ENCODE data around the gene WNK4. TPM values are rescaled to one million over a fixed set of nuclear protein-coding genes. Genes with fewer than 3 reads are reported as not detected.
"Not testable (repeated sequence)": the region's sequence is repeated elsewhere in the genome, so short reads cannot be mapped to it uniquely, and the experiment has no call there.

WNK4 gene
- polyA plus RNA-seq (2011; rRNA removed), result 2.1 and 2.9 TPM in 2 replicates
- polyA minus RNA-seq (2011; rRNA and poly(A)+ RNA removed), result 1.4 and 2.6 TPM in 2 replicates

DNA sequence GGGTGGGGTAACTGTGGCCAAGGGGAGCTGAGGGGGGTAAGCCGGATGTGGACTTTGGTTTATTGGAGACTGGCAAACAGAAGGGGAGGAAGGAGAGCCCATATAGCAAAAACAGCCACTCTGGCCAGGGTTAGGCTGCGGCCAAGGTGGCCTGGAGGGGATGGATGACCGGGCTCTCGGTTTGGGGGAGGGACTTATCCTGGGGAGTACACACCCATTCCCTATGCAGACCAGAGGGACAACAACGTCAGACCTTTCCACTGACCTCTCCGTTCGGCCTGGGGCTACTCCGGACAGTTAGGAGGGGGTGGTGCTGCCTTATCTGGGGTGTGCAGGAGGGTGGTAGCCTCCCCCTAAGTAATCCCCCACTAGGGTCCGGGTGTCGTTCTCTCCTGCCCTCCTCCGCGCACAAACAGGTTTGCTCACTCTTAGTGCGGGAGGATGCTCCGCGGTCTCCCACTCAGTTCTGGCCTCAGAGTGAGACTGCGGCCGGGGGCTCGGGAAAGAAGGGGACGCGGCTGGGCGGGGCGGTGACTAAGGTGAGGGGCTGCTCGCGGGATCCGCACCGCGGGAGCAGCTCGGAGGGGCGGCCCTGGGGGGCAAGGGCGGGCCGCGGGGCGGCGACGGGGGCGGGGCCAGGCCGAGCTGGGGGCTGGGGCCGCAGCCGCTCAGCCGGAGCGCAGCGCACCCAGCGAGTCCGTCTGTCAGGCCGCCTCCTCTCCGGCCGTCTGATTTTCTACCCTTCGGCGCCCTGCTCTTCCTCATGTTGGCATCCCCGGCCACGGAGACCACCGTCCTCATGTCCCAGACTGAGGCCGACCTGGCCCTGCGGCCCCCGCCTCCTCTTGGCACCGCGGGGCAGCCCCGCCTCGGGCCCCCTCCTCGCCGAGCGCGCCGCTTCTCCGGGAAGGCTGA lies at the start of gene WNK4:
Gene WNK4, plus strand, starts transcription at position 675 of the 915 bp plus-strand sequence. Its CDS starts 89 bp downstream, at position 764.
- Histone ChIP-seq H3K27me3 (ENCODE audit: control insufficient read depth, insufficient read depth, low read length) (no peaks in the 10 kb centered on the region), H3K4me3 (ENCODE audit: low read depth, low read length) (peak within 1 kb of the TSS; percentile 71), H3K36me3 (ENCODE audit: control insufficient read depth, insufficient read depth, low read length) (peaks cover 11% of the 10 kb centered on the region)
- no peak for TF ChIP-seq CTCF (IDR thresholded peaks at IDR 0.05; ENCODE audit: insufficient read depth, low read depth, low read length)
- POLR2A ChIA-PET, result interaction anchor here (0.7 kb wide), 1 partner anchor 202 kb away, joined by 5 read pairs; no protein-coding TSS in a partner anchor
- CTCF ChIA-PET, result interaction anchor here (0.6 to 2.1 kb wide), 5 partner anchors 17 to 554 kb away, joined by 3 to 8 read pairs (median 3); no protein-coding TSS in a partner anchor
- DNase-seq (ENCODE audit: low read depth), result no peak

DNA sequence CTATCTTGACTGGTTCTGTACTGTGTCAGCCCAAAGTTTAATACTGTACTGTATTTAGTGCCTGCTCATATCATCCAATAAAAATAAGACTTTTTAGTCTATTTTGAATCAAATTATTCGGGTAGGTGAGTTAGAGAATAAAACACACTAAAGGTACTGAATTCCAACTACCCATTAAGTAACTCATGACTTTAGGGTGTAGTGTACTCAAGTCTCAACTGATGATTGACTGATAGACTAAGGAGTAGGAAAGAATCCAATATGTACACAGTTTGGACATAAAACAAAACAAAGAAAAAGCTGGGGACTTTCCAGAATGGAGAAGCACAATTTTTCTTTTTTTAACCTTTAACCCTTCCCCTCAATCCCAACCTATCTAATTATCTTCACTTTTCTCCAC lies 39.7 kb upstream of the WNK4 start:
- Histone ChIP-seq H3K4me3 (ENCODE audit: low read depth, low read length) (no peak overlapping the region), H3K27me3 (ENCODE audit: control insufficient read depth, insufficient read depth, low read length) (no peaks in the 10 kb centered on the region), H3K36me3 (ENCODE audit: control insufficient read depth, insufficient read depth, low read length) (no peaks in the 10 kb centered on the region)
- ChIA-PET POLR2A (no interaction called here), CTCF (no interaction called here)
- TF ChIP-seq CTCF (IDR thresholded peaks at IDR 0.05; ENCODE audit: insufficient read depth, low read depth, low read length), result no peak
- no peak for DNase-seq (ENCODE audit: low read depth)

- DNase-seq (ENCODE audit: low read depth); H3K27me3 ChIP-seq (ENCODE audit: control insufficient read depth, insufficient read depth, low read length); POLR2A ChIA-PET; H3K36me3 ChIP-seq (ENCODE audit: control insufficient read depth, insufficient read depth, low read length); H3K4me3 ChIP-seq (ENCODE audit: low read depth, low read length): not testable (repeated sequence)
- CTCF ChIA-PET, result interaction anchor here (0.9 to 1.4 kb wide), 4 partner anchors 18 to 81 kb away, joined by 3 to 4 read pairs (median 3); partner anchors contain the start of genes BECN1 and RAMP2
These were observed 37.5 kb upstream of the WNK4 start for GRCh38 chr17:42742916-42743315.

GRCh38 chr17:42743595-42744282 lies 36.7 kb upstream of the WNK4 start:
- POLR2A ChIA-PET, result no interaction called here
- CTCF ChIA-PET, result interaction anchor here (0.9 to 1.8 kb wide), 5 partner anchors 17 to 80 kb away, joined by 3 to 7 read pairs (median 3); partner anchors contain the start of genes BECN1 and RAMP2
- no peak for DNase-seq (ENCODE audit: low read depth)
- Histone ChIP-seq H3K4me3 (ENCODE audit: low read depth, low read length) (peak overlapping the region; percentile 69), H3K36me3 (ENCODE audit: control insufficient read depth, insufficient read depth, low read length) (no peaks in the 10 kb centered on the region), H3K27me3 (ENCODE audit: control insufficient read depth, insufficient read depth, low read length) (no peaks in the 10 kb centered on the region)
- no peak for TF ChIP-seq CTCF (IDR thresholded peaks at IDR 0.05; ENCODE audit: insufficient read depth, low read depth, low read length)

DNA sequence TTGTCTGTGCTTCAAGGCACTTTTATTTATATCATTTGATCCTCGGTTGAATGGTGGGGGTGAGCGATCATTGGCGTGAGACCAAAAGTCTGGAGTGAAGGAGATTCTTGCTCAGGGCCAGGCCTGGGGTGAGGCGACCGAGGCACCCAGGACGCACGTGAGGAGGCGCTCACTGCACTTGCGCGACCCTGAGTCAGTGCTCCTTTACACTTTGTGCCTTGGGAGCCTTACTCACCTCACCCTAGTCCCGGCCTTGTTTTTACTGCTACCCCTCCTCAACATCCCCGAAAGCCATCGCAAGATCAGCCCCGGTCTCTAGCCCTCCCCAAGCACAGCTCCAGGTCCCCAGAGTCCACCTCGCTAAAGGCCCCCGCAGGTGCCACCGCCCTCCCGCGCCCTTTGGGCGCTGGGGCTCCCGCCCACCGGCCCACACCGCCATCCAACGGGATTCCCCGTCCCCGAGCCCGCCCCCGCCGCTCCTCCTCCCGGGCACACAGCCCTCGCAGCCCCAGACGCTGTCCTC lies 36.1 kb upstream of the WNK4 start:
- TF ChIP-seq CTCF (IDR thresholded peaks at IDR 0.05; ENCODE audit: insufficient read depth, low read depth, low read length), result no peak
- H3K36me3 ChIP-seq (ENCODE audit: control insufficient read depth, insufficient read depth, low read length), result no peaks in the 10 kb centered on the region
- no peak for DNase-seq (ENCODE audit: low read depth)
- ChIA-PET POLR2A (no interaction called here), CTCF (interaction anchor here (1.2 to 1.8 kb wide), 3 partner anchors 16 to 80 kb away, joined by 3 to 7 read pairs (median 3); partner anchors contain the start of genes BECN1 and RAMP2)
- H3K4me3 ChIP-seq (ENCODE audit: low read depth, low read length), result peak overlapping the region; percentile 69
- H3K27me3 ChIP-seq (ENCODE audit: control insufficient read depth, insufficient read depth, low read length), result 0 out of 2 replicates have a peak, but pooled peaks cover 1% of the 10 kb centered on the region

Measured in BJ (cell line).